Skeletal muscle satellite cell (primary cell): ENCODE data around the gene SPTBN5.

Experiments
- H3K27me3 ChIP-seq: 2 replicates; pipeline ENCODE4 v1.7.0; 2013; ENCODE audit warnings: low read length; ENCODE audit not compliant: control insufficient read depth, insufficient read depth
- H3K36me3 ChIP-seq: 2 replicates; pipeline ENCODE4 v1.7.0; 2013; ENCODE audit warnings: mild to moderate bottlenecking, control low read depth, low read length; ENCODE audit not compliant: insufficient read depth
- H3K4me1 ChIP-seq: 2 replicates; pipeline ENCODE4 v1.7.0; 2013; ENCODE audit warnings: low read length; ENCODE audit not compliant: control insufficient read depth, insufficient read depth
- H3K4me2 ChIP-seq: 2 replicates; pipeline ENCODE4 v1.7.0; 2013; ENCODE audit warnings: mild to moderate bottlenecking, low read length
- H3K4me3 ChIP-seq: 2 replicates; pipeline ENCODE4 v1.7.0; 2013; ENCODE audit warnings: low read length
- H3K9ac ChIP-seq: 2 replicates; pipeline ENCODE4 v1.7.0; 2013; ENCODE audit warnings: mild to moderate bottlenecking, low read depth, low read length, moderate library complexity
- H3K9me3 ChIP-seq: replicated peaks from 2 replicates; pipeline ENCODE4 v1.7.0; 2013; ENCODE audit warnings: mild to moderate bottlenecking, control low read depth, low read length

Gene SPTBN5

DNA sequence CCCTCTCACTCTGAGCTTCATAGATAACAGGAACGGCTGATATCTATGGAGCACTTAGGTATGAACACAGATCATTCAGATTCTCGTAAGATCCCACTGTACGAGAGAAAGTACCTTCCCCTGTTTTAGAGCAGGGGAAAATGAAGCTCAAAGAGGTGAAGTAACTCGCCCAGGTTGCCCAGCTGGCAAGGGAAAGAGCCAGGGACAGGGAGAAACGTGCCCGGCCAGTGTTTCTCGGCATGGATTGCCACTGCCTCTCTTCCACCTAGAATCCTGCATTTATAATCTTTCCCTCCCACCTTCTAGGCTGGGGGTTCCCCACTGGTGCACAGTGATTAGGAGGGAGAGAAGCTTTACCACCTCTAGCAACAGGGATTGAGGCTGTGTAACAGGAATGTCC, 39.5 kb upstream of the SPTBN5 start:
- Histone ChIP-seq H3K36me3 (peaks cover 3% of the 10 kb centered on the region), H3K4me1 (peaks cover 51% of the 10 kb centered on the region), H3K9ac (no peak overlapping the region), H3K4me2 (no peak overlapping the region), H3K9me3 (no peaks in the 10 kb centered on the region), H3K27me3 (no peaks in the 10 kb centered on the region), H3K4me3 (no peak overlapping the region)

DNA sequence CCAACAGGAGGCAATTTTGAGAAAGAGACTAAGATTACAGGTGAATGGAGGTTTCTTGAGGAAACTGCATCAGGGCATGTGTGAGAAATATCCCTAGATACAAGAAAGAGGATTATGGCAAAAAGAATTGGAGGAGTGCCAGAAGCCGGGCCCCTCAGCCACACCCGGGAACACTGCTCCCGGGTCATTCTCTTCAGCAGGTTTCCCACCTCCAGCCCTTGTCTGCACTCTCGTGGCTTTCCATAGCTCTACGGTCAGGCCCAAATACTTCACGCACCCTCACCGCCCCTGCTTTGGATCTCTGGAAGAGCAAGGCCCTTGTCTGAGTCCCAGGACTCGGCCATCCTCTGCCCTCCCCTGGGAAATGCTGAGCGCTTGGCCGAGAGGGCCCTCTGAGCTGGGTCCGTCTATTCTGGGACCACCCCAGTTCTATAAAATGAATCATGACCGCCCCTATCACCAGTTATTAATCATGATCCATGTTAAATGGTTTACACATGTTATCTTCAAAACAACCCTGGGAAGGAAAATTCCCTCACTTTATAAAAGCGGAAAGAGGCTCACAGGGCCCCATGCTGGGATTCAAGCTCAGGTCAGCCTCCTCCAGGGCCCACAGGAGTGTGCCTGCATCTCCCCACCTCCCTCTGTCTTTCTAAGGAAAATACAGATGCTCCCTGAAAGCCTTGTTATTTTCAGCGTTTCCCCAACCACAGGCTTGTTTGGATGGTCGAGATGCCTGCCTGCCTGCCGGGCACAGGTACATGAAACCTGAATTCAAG, 38.8 kb upstream of the SPTBN5 start:
- peaks cover 3% of the 10 kb centered on the region for H3K36me3 ChIP-seq
- H3K27me3 ChIP-seq = no peaks in the 10 kb centered on the region
- no peak overlapping the region for H3K4me3 ChIP-seq
- no peaks in the 10 kb centered on the region for H3K9me3 ChIP-seq
- peaks cover 51% of the 10 kb centered on the region for H3K4me1 ChIP-seq
- H3K4me2 ChIP-seq = no peak overlapping the region
- no peak overlapping the region for H3K9ac ChIP-seq

DNA sequence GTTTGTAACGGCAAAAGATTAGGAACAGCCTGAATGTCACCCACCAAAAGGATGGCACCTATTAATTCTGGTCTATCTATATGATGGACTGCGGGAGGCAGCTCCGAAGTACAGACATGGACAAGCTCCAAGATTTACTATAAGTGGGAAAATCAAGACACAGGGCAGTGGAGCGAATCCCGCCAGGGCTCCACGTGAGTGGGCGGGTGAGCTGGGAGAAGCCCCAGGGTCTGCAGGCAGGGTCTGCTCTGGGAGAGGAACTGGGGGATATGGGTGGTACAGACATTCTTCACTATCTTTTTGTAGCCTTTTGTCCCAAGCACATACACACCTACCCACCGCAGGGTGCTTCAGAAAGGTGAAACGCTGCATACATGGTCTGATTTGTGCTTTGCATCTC, 38.2 kb upstream of the SPTBN5 start:
- Histone ChIP-seq H3K4me1 (peaks cover 51% of the 10 kb centered on the region), H3K4me3 (no peak overlapping the region), H3K9ac (no peak overlapping the region), H3K27me3 (no peaks in the 10 kb centered on the region), H3K9me3 (no peaks in the 10 kb centered on the region), H3K4me2 (no peak overlapping the region), H3K36me3 (no peaks in the 10 kb centered on the region)

GRCh38 chr15:41930867-41931222, 37.0 kb upstream of the SPTBN5 start:
- Histone ChIP-seq H3K4me1 (peaks cover 51% of the 10 kb centered on the region), H3K27me3 (no peaks in the 10 kb centered on the region), H3K9me3 (no peaks in the 10 kb centered on the region), H3K4me2 (peak overlapping the region; percentile 37), H3K4me3 (no peak overlapping the region), H3K9ac (no peak overlapping the region), H3K36me3 (no peaks in the 10 kb centered on the region)

- Histone ChIP-seq H3K9me3 (no peaks in the 10 kb centered on the region), H3K36me3 (no peaks in the 10 kb centered on the region), H3K9ac (no peak overlapping the region), H3K4me2 (peak overlapping the region; percentile 60), H3K4me3 (no peak overlapping the region), H3K4me1 (peaks cover 46% of the 10 kb centered on the region), H3K27me3 (no peaks in the 10 kb centered on the region)
These were observed 36.5 kb upstream of the SPTBN5 start for GRCh38 chr15:41930221-41930866.

- no peak overlapping the region for H3K4me3 ChIP-seq
- no peak overlapping the region for H3K9ac ChIP-seq
- H3K4me1 ChIP-seq = peaks cover 33% of the 10 kb centered on the region
- no peaks in the 10 kb centered on the region for H3K27me3 ChIP-seq
- H3K36me3 ChIP-seq = peaks cover 6% of the 10 kb centered on the region
- no peaks in the 10 kb centered on the region for H3K9me3 ChIP-seq
- no peak overlapping the region for H3K4me2 ChIP-seq
These were observed 35.1 kb upstream of the SPTBN5 start for GRCh38 chr15:41928637-41929620.

GRCh38 chr15:41928100-41928499, 34.2 kb upstream of the SPTBN5 start:
- Histone ChIP-seq H3K27me3 (no peaks in the 10 kb centered on the region), H3K4me1 (peaks cover 27% of the 10 kb centered on the region), H3K4me2 (no peak overlapping the region), H3K4me3 (no peak overlapping the region), H3K36me3 (peaks cover 8% of the 10 kb centered on the region), H3K9ac (no peak overlapping the region), H3K9me3 (no peaks in the 10 kb centered on the region)

GRCh38 chr15:41927536-41927935, 33.7 kb upstream of the SPTBN5 start:
- Histone ChIP-seq H3K4me1 (peaks cover 27% of the 10 kb centered on the region), H3K9ac (no peak overlapping the region), H3K9me3 (no peaks in the 10 kb centered on the region), H3K4me3 (no peak overlapping the region), H3K36me3 (peaks cover 8% of the 10 kb centered on the region), H3K27me3 (no peaks in the 10 kb centered on the region), H3K4me2 (no peak overlapping the region)

GRCh38 chr15:41926185-41927056, 32.6 kb upstream of the SPTBN5 start:
- peaks cover 8% of the 10 kb centered on the region for H3K36me3 ChIP-seq
- H3K27me3 ChIP-seq = no peaks in the 10 kb centered on the region
- H3K4me1 ChIP-seq = peaks cover 27% of the 10 kb centered on the region
- no peak overlapping the region for H3K4me3 ChIP-seq
- no peak overlapping the region for H3K4me2 ChIP-seq
- no peak overlapping the region for H3K9ac ChIP-seq
- H3K9me3 ChIP-seq = no peaks in the 10 kb centered on the region

- Histone ChIP-seq H3K9me3 (no peaks in the 10 kb centered on the region), H3K4me1 (peaks cover 22% of the 10 kb centered on the region), H3K9ac (no peak overlapping the region), H3K36me3 (peaks cover 8% of the 10 kb centered on the region), H3K4me2 (no peak overlapping the region), H3K27me3 (no peaks in the 10 kb centered on the region), H3K4me3 (no peak overlapping the region)
These were observed 31.3 kb upstream of the SPTBN5 start for GRCh38 chr15:41925086-41925608.
